HepG2 (cell line): ENCODE results near the gene UCP1. TPM values are rescaled to one million over a fixed set of nuclear protein-coding genes. Genes with fewer than 3 reads are reported as not detected.
A peak's percentile ranks its signal among the peaks of the same experiment; 100 is the strongest.

Source experiments
- ARID5B ChIP-seq: IDR thresholded peaks from 2 replicates; pipeline ENCODE4 v1.4.0; 2020; ENCODE audit warnings: mild to moderate bottlenecking, missing genetic modification reagents
- DMAP1 ChIP-seq: IDR thresholded peaks from 2 replicates; pipeline ENCODE4 v1.6.1; 2016
- E2F5 ChIP-seq: sonication (generic); formaldehyde crosslinking; conservative IDR thresholded peaks from 2 replicates; pipeline ENCODE4 v1.4.0; 2020; ENCODE audit warnings: missing genetic modification reagents
- EEA1 ChIP-seq: sonication (generic); formaldehyde crosslinking; IDR thresholded peaks from 2 replicates; pipeline ENCODE4 v1.5.1; 2020; ENCODE audit warnings: mild to moderate bottlenecking, missing genetic modification reagents, borderline replicate concordance
- HNRNPH1 ChIP-seq: fragments of 200-400 bp; formaldehyde crosslinking; optimal IDR thresholded peaks from 2 replicates; pipeline ENCODE3; 2017; ENCODE audit warnings: mild to moderate bottlenecking, low read depth, low read length
- LCORL ChIP-seq, 2 experiments: fragments of 450-650 bp in 1 of 2; sonication (generic) in 1 of 2; formaldehyde crosslinking in 1 of 2; IDR thresholded peaks; 2 replicates each; pipeline versions ENCODE4 v1.5.0 to v1.6.1; 2017 to 2020; ENCODE audit warnings: antibody characterized with exemption in 1 of 2, missing genetic modification reagents in 1 of 2
- SIN3A ChIP-seq: IDR thresholded peaks from 2 replicates; pipeline ENCODE4 v1.6.1; 2011; ENCODE audit warnings: low read depth, mild to moderate bottlenecking, control low read depth, low read length, borderline replicate concordance
- WIZ ChIP-seq: sonication (generic); formaldehyde crosslinking; IDR thresholded peaks from 2 replicates; pipeline ENCODE4 v1.5.1; 2020; ENCODE audit warnings: mild to moderate bottlenecking, missing genetic modification reagents
- ZBTB7A ChIP-seq: sonication (generic); formaldehyde crosslinking; IDR thresholded peaks from 2 replicates; pipeline ENCODE4 v1.8.0; 2022; ENCODE audit warnings: mild to moderate bottlenecking, missing genetic modification reagents
- ZFAT ChIP-seq: sonication (generic); formaldehyde crosslinking; conservative IDR thresholded peaks from 2 replicates; pipeline ENCODE4 v1.8.1; 2023; ENCODE audit warnings: missing genetic modification reagents, inconsistent platforms
- ZNF17 ChIP-seq: sonication (generic); formaldehyde crosslinking; IDR thresholded peaks from 2 replicates; pipeline ENCODE4 v1.5.0; 2020; ENCODE audit warnings: mild to moderate bottlenecking, missing genetic modification reagents
- ZNF275 ChIP-seq: sonication (generic); formaldehyde crosslinking; IDR thresholded peaks from 2 replicates; pipeline ENCODE4 v1.8.0; 2022; ENCODE audit warnings: missing genetic modification reagents, mild to moderate bottlenecking, inconsistent platforms, borderline replicate concordance
- ZNF432 ChIP-seq: sonication (generic); formaldehyde crosslinking; IDR thresholded peaks from 2 replicates; pipeline ENCODE4 v1.5.0; 2020; ENCODE audit warnings: missing genetic modification reagents, mild to moderate bottlenecking, borderline replicate concordance
- ZNF510 ChIP-seq: sonication (generic); formaldehyde crosslinking; IDR thresholded peaks from 2 replicates; pipeline ENCODE4 v1.4.0; 2020; ENCODE audit warnings: low read depth, mild to moderate bottlenecking, missing genetic modification reagents
- ZNF550 ChIP-seq: sonication (generic); formaldehyde crosslinking; IDR thresholded peaks from 2 replicates; pipeline ENCODE4 v1.4.0; 2020; ENCODE audit warnings: mild to moderate bottlenecking, missing genetic modification reagents, borderline replicate concordance
- ZNF646 ChIP-seq: sonication (generic); formaldehyde crosslinking; IDR thresholded peaks from 2 replicates; pipeline ENCODE4 v1.9.0; 2021; ENCODE audit warnings: mild to moderate bottlenecking, missing genetic modification reagents
- ZNF672 ChIP-seq: sonication (generic); formaldehyde crosslinking; IDR thresholded peaks from 2 replicates; pipeline ENCODE4 v1.8.1; 2022; ENCODE audit warnings: missing genetic modification reagents
- ZNF724P ChIP-seq: sonication (generic); formaldehyde crosslinking; IDR thresholded peaks from 2 replicates; pipeline ENCODE4 v1.8.0; 2022; ENCODE audit warnings: missing genetic modification reagents, borderline replicate concordance
- ZNF792 ChIP-seq: IDR thresholded peaks from 2 replicates; pipeline ENCODE4 v1.6.1; 2016
- polyA plus RNA-seq, 8 experiments: library from polyadenylated mRNA; depleted of rRNA in 3 of 8; stranded (reverse) in 7 of 8; unstranded in 1 of 8; fragments of >200 nt; fragmentation: Illumina TruSeq in 4 of 8; extraction: Trizol in 4 of 8; gene quantifications; 2 replicates each; pipeline versions ENCODE4 v1.2.1 to v1.2.3, GENCODE V29; 2011 to 2016; ENCODE audit warnings: low read depth in 4 of 8, missing spikeins in 1 of 8, mixed read lengths in 1 of 8; ENCODE audit not compliant: insufficient read depth in 1 of 8
- total RNA-seq, 5 experiments: library from RNA; depleted of rRNA; stranded (reverse); fragments of >200 nt; fragmentation: Illumina TruSeq; extraction: Trizol; gene quantifications; 2 replicates each; pipeline ENCODE4 v1.2.3, GENCODE V29; 2016; ENCODE audit warnings: low read depth in 1 of 5

Gene UCP1
- total and polyA plus RNA-seq, 2 of the 13 experiments (the other 11 are each of a cell fraction or from before 2014, with no cell fraction given), result 0.11 TPM

- TF ChIP-seq ZNF275 (CRISPR knock-in tag) (no peak), ZNF792 (CRISPR knock-in tag) (peak; percentile 63; the same call in 1 of the 2 replicates), ZNF510 (CRISPR knock-in tag) (no peak), SIN3A (no peak), ZNF17 (CRISPR knock-in tag) (no peak), ZNF432 (no peak), EEA1 (no peak), ZNF550 (CRISPR knock-in tag) (no peak), ZNF724P (CRISPR knock-in tag) (no peak), DMAP1 (peak; percentile 57; the same call in 1 of the 2 replicates), ARID5B (peak; percentile 72), HNRNPH1 (no peak), E2F5 (no peak), ZBTB7A (no peak), ZNF672 (no peak), ZNF646 (CRISPR knock-in tag) (no peak), LCORL (IDR thresholded peaks at IDR 0.05) (no peak), LCORL (CRISPR knock-in tag; IDR thresholded peaks at IDR 0.05) (no peak), ZFAT (CRISPR knock-in tag) (no peak), WIZ (no peak)
Observed at GRCh38 chr4:140529434-140529833, 39.3 kb downstream of the UCP1 start (continued).
